Thyroid gland (tissue), 4 donors: ENCODE results near the gene DPF3. TPM values are rescaled to one million over a fixed set of nuclear protein-coding genes. Genes with fewer than 3 reads are reported as not detected.

Source experiments
- DNase-seq, 2 donors: peaks; one replicate each; pipeline ENCODE4 v3.0.0-alpha.2; 2019
- H3K27ac ChIP-seq, 3 donors: fragments of 200-600 bp; sonication (generic); 1 replicate in 2 of 3; 2 replicates in 1 of 3; pipeline ENCODE4 v1.5.1; 2016 to 2019; ENCODE audit warnings: mild to moderate bottlenecking in 1 of 3, moderate library complexity in 1 of 3
- H3K27me3 ChIP-seq: fragments of 200-600 bp; sonication (generic); one replicate; pipeline ENCODE4 v1.5.1; 2019
- H3K36me3 ChIP-seq, 2 donors: fragments of 200-600 bp; sonication (generic); one replicate each; pipeline ENCODE4 v1.5.1; 2016 to 2019
- H3K4me1 ChIP-seq, 2 donors: fragments of 200-600 bp; sonication (generic); one replicate each; pipeline ENCODE4 v1.5.1; 2017 to 2019
- H3K4me3 ChIP-seq, 3 donors: fragments of 200-600 bp; sonication (generic); replicated peaks in 1 of 3; 1 replicate in 2 of 3; 2 replicates in 1 of 3; pipeline ENCODE4 v1.5.1; 2016; ENCODE audit warnings: mild to moderate bottlenecking in 1 of 3
- H3K9me3 ChIP-seq: fragments of 200-600 bp; sonication (generic); one replicate; pipeline ENCODE4 v1.5.1; 2017
- POLR2A ChIP-seq, 2 donors: fragments of 450-650 bp; IDR thresholded peaks; one replicate each; pipeline ENCODE4 v1.6.1; 2017; ENCODE audit warnings: antibody characterized with exemption in 2 of 2, mild to moderate bottlenecking in 2 of 2, moderate library complexity in 1 of 2
- WGBS, 2 donors: methylation state at CpG; one replicate each; pipeline ENCODE4 v1.1.5; 2017; 5-methylcytosine and 5-hydroxymethylcytosine counted together
- intact Hi-C: fragments of 100-400 bp; cut with DNase I; formaldehyde crosslinking; loops from one replicate; pipeline ENCODE4 v1.15.1; 2023
- total RNA-seq, 4 donors: library from RNA; depleted of rRNA; stranded (reverse); fragments of >200 nt; gene quantifications; one replicate each; pipeline ENCODE4 v1.2.3, GENCODE V29; 2016
- TF ChIP-seq, protein P1 (sequence below), 6 experiments: fragments of 200-600 bp in 3 of 6; fragments of 450-650 bp in 3 of 6; sonication (generic) in 3 of 6; IDR thresholded peaks; one replicate each; pipeline ENCODE4 v1.5.1; 2016 to 2019; ENCODE audit warnings: antibody characterized with exemption in 6 of 6, mild to moderate bottlenecking in 2 of 6, inconsistent platforms in 1 of 6, moderate library complexity in 1 of 6

DPF3 gene
- total RNA-seq, 4 donors from 2014 or later: 0.27 to 3.3 (median 1.3) TPM

DNA sequence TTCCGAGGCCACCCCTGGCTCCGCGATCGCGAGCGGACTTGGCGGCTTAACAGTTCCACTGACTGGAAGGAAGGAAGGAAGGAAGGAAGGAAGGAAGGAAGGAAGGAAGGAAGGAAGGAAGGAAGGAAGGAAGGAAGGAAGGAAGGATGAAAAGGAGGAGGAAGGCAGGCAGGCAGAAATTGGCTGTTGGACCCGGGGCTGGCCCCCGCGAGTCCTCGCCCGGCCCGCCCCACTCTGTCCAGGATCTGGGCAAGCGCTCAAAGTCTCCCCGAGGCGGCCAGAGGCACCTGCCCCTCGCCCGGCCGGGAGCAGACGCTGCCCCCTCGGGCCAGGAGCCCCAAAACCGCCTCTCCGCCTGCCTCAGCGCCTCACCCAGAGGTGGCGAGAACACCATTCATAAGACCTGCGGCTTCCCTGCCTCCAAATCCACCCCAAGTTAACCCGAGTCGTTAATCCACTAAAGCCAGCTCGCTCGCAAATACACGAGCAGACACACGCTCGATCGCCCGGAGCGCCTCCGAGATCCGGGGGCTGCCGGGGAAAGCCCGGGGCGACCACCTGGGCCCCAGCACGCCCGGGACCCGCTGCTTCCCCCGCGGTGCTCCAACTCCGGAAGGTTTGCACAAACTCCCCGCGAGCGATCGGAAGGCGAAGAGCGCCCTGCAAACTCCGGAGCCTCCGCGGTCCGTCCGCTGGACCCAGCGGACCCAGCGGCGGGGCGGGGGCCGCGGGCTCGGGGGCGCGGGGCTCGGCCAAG, 844 bp downstream of the DPF3 start:
- Histone ChIP-seq H3K27ac (no peak overlapping the region), H3K4me3 (peak overlapping the region; percentile 31 to 57 (median 48)), H3K27me3 (no peaks in the 10 kb centered on the region), H3K36me3 (no peaks in the 10 kb centered on the region), H3K9me3 (no peaks in the 10 kb centered on the region), H3K4me1 (peaks cover 3 to 20% of the 10 kb centered on the region in 2 donors)
- WGBS, 2 donors: 0% methylated on average over 37 to 41 of the region's 68 CpGs
- peak in 1 of 2 donors; percentile 13 for DNase-seq
- intact Hi-C loops: loop anchor here (10.0 kb wide), 1 partner anchor 52 kb away; no protein-coding TSS in a partner anchor
- TF ChIP-seq, protein P1, sequence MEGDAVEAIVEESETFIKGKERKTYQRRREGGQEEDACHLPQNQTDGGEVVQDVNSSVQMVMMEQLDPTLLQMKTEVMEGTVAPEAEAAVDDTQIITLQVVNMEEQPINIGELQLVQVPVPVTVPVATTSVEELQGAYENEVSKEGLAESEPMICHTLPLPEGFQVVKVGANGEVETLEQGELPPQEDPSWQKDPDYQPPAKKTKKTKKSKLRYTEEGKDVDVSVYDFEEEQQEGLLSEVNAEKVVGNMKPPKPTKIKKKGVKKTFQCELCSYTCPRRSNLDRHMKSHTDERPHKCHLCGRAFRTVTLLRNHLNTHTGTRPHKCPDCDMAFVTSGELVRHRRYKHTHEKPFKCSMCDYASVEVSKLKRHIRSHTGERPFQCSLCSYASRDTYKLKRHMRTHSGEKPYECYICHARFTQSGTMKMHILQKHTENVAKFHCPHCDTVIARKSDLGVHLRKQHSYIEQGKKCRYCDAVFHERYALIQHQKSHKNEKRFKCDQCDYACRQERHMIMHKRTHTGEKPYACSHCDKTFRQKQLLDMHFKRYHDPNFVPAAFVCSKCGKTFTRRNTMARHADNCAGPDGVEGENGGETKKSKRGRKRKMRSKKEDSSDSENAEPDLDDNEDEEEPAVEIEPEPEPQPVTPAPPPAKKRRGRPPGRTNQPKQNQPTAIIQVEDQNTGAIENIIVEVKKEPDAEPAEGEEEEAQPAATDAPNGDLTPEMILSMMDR (IDR thresholded peaks at IDR 0.05): no peak
- no peak for TF ChIP-seq POLR2A (IDR thresholded peaks at IDR 0.05)

DNA sequence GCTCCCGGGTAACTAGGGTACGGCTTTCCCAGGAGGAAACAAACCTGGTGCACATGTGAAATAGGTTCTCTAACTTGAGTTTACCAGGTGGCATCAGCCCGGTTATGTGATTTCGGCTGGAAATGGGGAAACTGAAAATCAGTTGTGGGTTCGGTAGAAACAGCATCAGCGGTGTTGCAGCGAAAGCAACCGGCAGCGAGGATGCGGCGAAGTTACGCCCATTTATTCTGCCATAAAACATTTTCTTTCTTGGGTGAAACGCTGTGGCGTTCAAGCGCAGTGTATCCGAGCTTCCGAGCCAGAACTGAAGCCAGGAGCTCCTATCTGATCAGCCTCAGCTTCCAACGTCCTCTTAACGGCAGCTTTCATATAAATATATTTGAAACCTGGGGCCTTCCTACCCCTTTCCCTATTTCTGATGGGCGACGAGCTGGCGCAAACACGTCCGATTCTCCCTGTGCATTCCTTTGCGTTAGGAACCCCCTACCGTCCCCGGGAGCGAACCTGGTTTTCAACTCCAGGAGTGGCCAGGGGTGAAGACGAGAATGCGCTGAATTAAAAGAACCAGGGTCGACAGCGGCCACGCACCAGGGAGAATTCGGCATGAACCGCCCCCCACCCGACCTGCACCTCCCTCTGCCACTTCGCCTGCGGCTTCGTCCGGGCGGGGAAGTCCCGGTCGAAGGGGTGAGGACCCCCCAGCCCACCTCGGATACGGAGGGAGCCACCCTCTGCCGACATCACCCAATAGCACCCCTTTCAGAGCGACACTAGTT, 1.6 kb downstream of the DPF3 start:
- TF ChIP-seq, protein P1 (IDR thresholded peaks at IDR 0.05): no peak
- TF ChIP-seq POLR2A (IDR thresholded peaks at IDR 0.05): no peak
- 1 to 2% methylated on average over 32 to 34 of the region's 47 CpGs for WGBS, 2 donors
- intact Hi-C loops: loop anchor here (10.0 kb wide), 1 partner anchor 53 kb away; no protein-coding TSS in a partner anchor
- Histone ChIP-seq H3K4me3 (peak overlapping the region; percentile 31 to 57 (median 48)), H3K4me1 (peaks cover 3 to 20% of the 10 kb centered on the region in 2 donors), H3K27me3 (no peaks in the 10 kb centered on the region), H3K9me3 (no peaks in the 10 kb centered on the region), H3K36me3 (no peaks in the 10 kb centered on the region), H3K27ac (no peak overlapping the region)
- DNase-seq: peak in 1 of 2 donors; percentile 4

DNA sequence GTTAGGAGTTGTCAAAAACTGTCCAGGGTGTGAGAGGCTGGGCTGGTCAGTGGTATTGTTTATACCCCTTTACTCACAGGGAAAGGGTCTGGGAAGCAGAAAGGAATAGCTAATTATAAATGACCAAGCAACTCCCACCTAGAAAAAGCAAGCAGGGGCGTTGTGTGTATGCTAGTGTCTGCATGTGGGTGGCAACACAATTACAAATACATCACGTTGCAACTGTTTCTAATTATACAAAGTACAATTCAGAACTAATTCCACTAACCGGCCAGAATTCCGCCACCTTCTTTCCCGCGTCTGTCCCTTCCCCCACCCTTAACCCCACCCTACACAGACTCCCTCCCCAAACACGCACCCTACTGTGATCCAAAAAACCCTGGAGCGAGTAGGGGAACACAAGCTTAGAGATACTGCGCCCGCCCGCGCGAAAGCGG, 2.2 kb downstream of the DPF3 start:
- intact Hi-C loops: loop anchor here (10.0 kb wide), 1 partner anchor 53 kb away; no protein-coding TSS in a partner anchor
- H3K36me3 ChIP-seq: no peaks in the 10 kb centered on the region
- peaks cover 3 to 20% of the 10 kb centered on the region in 2 donors for H3K4me1 ChIP-seq
- H3K4me3 ChIP-seq: peak overlapping the region in 1 of 3 donors; percentile 57
- no peak for TF ChIP-seq POLR2A (IDR thresholded peaks at IDR 0.05)
- TF ChIP-seq, protein P1 (IDR thresholded peaks at IDR 0.05): no peak
- H3K27me3 ChIP-seq: no peaks in the 10 kb centered on the region
- WGBS, 2 donors: 9 to 11% methylated on average over 14 of the region's 14 CpGs
- H3K27ac ChIP-seq: no peak overlapping the region
- no peaks in the 10 kb centered on the region for H3K9me3 ChIP-seq
- no peak for DNase-seq

DNA sequence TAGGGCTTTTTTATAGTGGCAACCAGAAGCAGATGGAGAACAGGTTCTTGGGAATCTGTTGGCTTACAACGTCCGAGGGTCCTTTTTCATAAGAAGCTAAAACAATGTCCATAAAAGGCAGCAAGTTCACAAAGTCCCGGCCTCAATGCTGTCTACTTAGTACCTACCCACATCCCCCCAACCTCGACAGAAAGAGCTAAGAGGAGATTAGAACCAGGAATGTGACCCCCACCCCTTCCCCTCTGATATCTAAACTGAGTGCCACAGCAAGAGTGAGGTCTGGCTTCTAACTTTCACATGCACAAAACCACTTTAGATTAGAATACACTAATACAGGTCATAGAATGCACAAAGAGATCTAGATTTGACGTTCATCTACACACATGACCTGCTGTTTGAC, 4.5 kb downstream of the DPF3 start:
- no peak for DNase-seq
- Histone ChIP-seq H3K9me3 (no peaks in the 10 kb centered on the region), H3K4me3 (no peak overlapping the region), H3K27ac (no peak overlapping the region), H3K27me3 (no peaks in the 10 kb centered on the region), H3K36me3 (no peaks in the 10 kb centered on the region), H3K4me1 (peaks cover 3 to 12% of the 10 kb centered on the region in 2 donors)
- intact Hi-C loops: no loop called here
- TF ChIP-seq, protein P1 (IDR thresholded peaks at IDR 0.05): no peak
- no peak for TF ChIP-seq POLR2A (IDR thresholded peaks at IDR 0.05)
- 72 to 80% methylated on average over 5 of the region's 5 CpGs for WGBS, 2 donors
